K562 (cell line): Measurements from ENCODE around the gene XAB2. TPM values are rescaled to one million over a fixed set of nuclear protein-coding genes. Genes with fewer than 3 reads are reported as not detected.

ENCODE experiments used
- ATAC-seq: fragments of 200-7000 bp; cut with Tn5 transposase; 3 replicates; pipeline ENCODE4 v1.9.1; 2020; ENCODE audit warnings: moderate library complexity
- BruUV-seq: library from RNA; stranded (reverse); fragments of 400-500 nt; replicated peaks from 2 replicates; lab custom pipeline; 2021; lab: Mats Ljungman, UMichigan
- CTCF ChIA-PET: fragments of 300-600 bp; formaldehyde crosslinking; extraction: SDS; loops from one replicate; lab custom pipeline; 2021; ENCODE audit warnings: low intra/inter-chr PET ratio; lab: Yijun Ruan, JAX
- POLR2A ChIA-PET: fragments of 300-600, 350-650 bp; sonication (Branson Sonifier 250); formaldehyde crosslinking; extraction: SDS; loops from one replicate; lab custom pipeline; 2021; ENCODE audit warnings: antibody characterized with exemption, inconsistent platforms; lab: Yijun Ruan, JAX
- DNase-seq, 4 experiments: peaks; one replicate each; pipeline versions ENCODE4 v3.0.0 to v3.0.0-alpha.2; 2011 to 2018; ENCODE audit warnings: low spot score in 3 of 4, mixed read lengths in 3 of 4; ENCODE audit errors: extremely low read depth in 1 of 4
- FAIRE-seq: peaks from 2 replicates; lab custom pipeline; 2011; peaks lifted over from hg19 to GRCh38; lab: Jason Lieb, UNC
- H2AFZ ChIP-seq: 2 replicates; pipeline ENCODE4 v1.6.0; 2011; ENCODE audit warnings: low read depth, low read length, control low read depth, inconsistent platforms
- H3K27ac ChIP-seq: fragments of 200-600 bp; 3 replicates; pipeline ENCODE4 v1.8.0; 2011; ENCODE audit warnings: low read depth, mild to moderate bottlenecking, control low read depth, inconsistent platforms, low read length, moderate library complexity, mixed read lengths; ENCODE audit errors: extremely low read depth
- H3K27me3 ChIP-seq, 2 experiments: fragments of 300-600 bp in 1 of 2; 2 replicates in 1 of 2; 3 replicates in 1 of 2; pipeline versions ENCODE4 v1.6.0 to v1.8.0; 2011; ENCODE audit warnings: inconsistent platforms in 2 of 2, low read length in 2 of 2, mild to moderate bottlenecking in 1 of 2, mixed read lengths in 1 of 2, moderate library complexity in 1 of 2; ENCODE audit not compliant: control insufficient read depth in 2 of 2, insufficient read depth in 2 of 2
- H3K36me3 ChIP-seq: fragments of 300-600 bp; 3 replicates; pipeline ENCODE4 v1.8.0; 2011; ENCODE audit warnings: mild to moderate bottlenecking, low read length, inconsistent platforms; ENCODE audit not compliant: control insufficient read depth, insufficient read depth
- H3K4me1 ChIP-seq, 2 experiments: fragments of 200-600 bp in 1 of 2; replicated peaks in 1 of 2; 2 replicates in 1 of 2; 3 replicates in 1 of 2; pipeline versions ENCODE4 v1.5.1 to v1.8.0; 2011; ENCODE audit warnings: inconsistent platforms in 2 of 2, low read length in 2 of 2, mild to moderate bottlenecking in 1 of 2, mixed read lengths in 1 of 2, moderate library complexity in 1 of 2; ENCODE audit not compliant: control insufficient read depth in 2 of 2, insufficient read depth in 2 of 2
- H3K4me2 ChIP-seq: 2 replicates; pipeline ENCODE4 v1.6.1; 2011; ENCODE audit warnings: low read length, control low read depth, inconsistent platforms, mixed read lengths; ENCODE audit not compliant: insufficient read depth
- H3K4me3 ChIP-seq: fragments of 200-600 bp; sonication (generic), shearing (Covaris generic); 2 replicates; pipeline ENCODE4 v1.5.1; 2016; ENCODE audit warnings: control low read depth, inconsistent platforms
- H3K79me2 ChIP-seq: fragments of 200-600 bp; 3 replicates; pipeline ENCODE4 v1.8.0; 2011; ENCODE audit warnings: low read length, inconsistent platforms; ENCODE audit not compliant: control insufficient read depth, insufficient read depth
- H3K9ac ChIP-seq, 2 experiments: 2 replicates each; pipeline versions ENCODE4 v1.6.0 to v1.6.1; 2011; ENCODE audit warnings: low read depth in 2 of 2, low read length in 2 of 2, control low read depth in 1 of 2, inconsistent platforms in 1 of 2, mild to moderate bottlenecking in 1 of 2, mixed read lengths in 1 of 2; ENCODE audit not compliant: insufficient read depth in 1 of 2
- H3K9me1 ChIP-seq: one replicate; pipeline ENCODE4 v1.6.0; 2011; ENCODE audit warnings: inconsistent platforms, mild to moderate bottlenecking, low read length, moderate library complexity; ENCODE audit not compliant: control insufficient read depth, insufficient read depth
- H3K9me3 ChIP-seq: replicated peaks from 2 replicates; pipeline ENCODE4 v1.5.1; 2011; ENCODE audit warnings: low read depth, low read length, inconsistent platforms; ENCODE audit not compliant: control insufficient read depth, insufficient read depth
- H4K20me1 ChIP-seq: replicated peaks from 2 replicates; pipeline ENCODE4 v1.6.1; 2011; ENCODE audit warnings: low read length, inconsistent platforms, mixed read lengths; ENCODE audit not compliant: control insufficient read depth, insufficient read depth
- ETV1 ChIP-seq: fragments of 450-650 bp; conservative IDR thresholded peaks from 2 replicates; pipeline ENCODE4 v1.6.1; 2016; ENCODE audit warnings: missing genetic modification characterization, control low read depth, low read depth, missing compliant biosample characterization
- FOSL1 ChIP-seq: fragments of 200-800 bp; sonication (Bioruptor generic); conservative IDR thresholded peaks from 2 replicates; pipeline ENCODE4 v1.6.1; 2016; ENCODE audit warnings: missing genetic modification characterization, missing compliant biosample characterization
- WGBS: fragments of 100-300 bp; shearing (Covaris generic); methylation state at CpG from one replicate; pipeline ENCODE4 v1.1.6; 2016; ENCODE audit warnings: low coverage, mixed read lengths; ENCODE audit not compliant: insufficient coverage; ENCODE audit errors: missing lambda C conversion rate; 5-methylcytosine and 5-hydroxymethylcytosine counted together
- in situ Hi-C: fragments of 300-500 bp; cut with MboI; formaldehyde crosslinking; loops from 4 replicates; pipeline ENCODE4 v1.15.0; 2018; ENCODE audit warnings: inconsistent platforms, mixed read lengths
- intact Hi-C: fragments of 100-400 bp; cut with micrococcal nuclease; formaldehyde crosslinking; loops from 2 replicates; pipeline ENCODE4 v1.14.2; 2022
- polyA plus RNA-seq, 8 experiments: library from polyadenylated mRNA; depleted of rRNA in 4 of 8; stranded (reverse) in 5 of 8; unstranded in 3 of 8; fragments of >200 nt; fragmentation: Nextera tagmentation in 2 of 8; fragmentation: Illumina TruSeq in 1 of 8; extraction: Ambion mirVana in 2 of 8; extraction: Trizol in 1 of 8; gene quantifications; 2 replicates each; pipeline versions ENCODE4 v1.2.1 to v1.2.3, GENCODE V29; 2011 to 2014; ENCODE audit warnings: inconsistent platforms in 1 of 8, missing spikeins in 1 of 8
- total RNA-seq, 7 experiments: library from RNA; depleted of rRNA in 6 of 7; stranded (reverse); fragments of >200 nt in 6 of 7; fragmentation: Illumina TruSeq in 2 of 7; extraction: Trizol in 2 of 7; gene quantifications; 2 replicates each; pipeline versions ENCODE4 v1.2.1 to v1.2.3, GENCODE V29; 2011 to 2021; ENCODE audit warnings: low replicate concordance in 1 of 7
- TF ChIP-seq, protein P1 (sequence below), 2 experiments: IDR thresholded peaks; 2 replicates each; pipeline ENCODE4 v1.6.1; 2011; ENCODE audit warnings: borderline replicate concordance in 1 of 2, control low read depth in 1 of 2, low read depth in 1 of 2, low read length in 1 of 2, mild to moderate bottlenecking in 1 of 2, mixed read lengths in 1 of 2, moderate library complexity in 1 of 2; ENCODE audit not compliant: insufficient read depth in 1 of 2, insufficient read length in 1 of 2, poor library complexity in 1 of 2, severe bottlenecking in 1 of 2; ENCODE audit errors: extremely low read depth in 1 of 2

The XAB2 gene
- total and polyA plus RNA-seq, 9 of the 15 experiments (the other 6 are each of a cell fraction or from before 2014, with no cell fraction given): 0.21 to 58.3 (median 20.0) TPM

DNA sequence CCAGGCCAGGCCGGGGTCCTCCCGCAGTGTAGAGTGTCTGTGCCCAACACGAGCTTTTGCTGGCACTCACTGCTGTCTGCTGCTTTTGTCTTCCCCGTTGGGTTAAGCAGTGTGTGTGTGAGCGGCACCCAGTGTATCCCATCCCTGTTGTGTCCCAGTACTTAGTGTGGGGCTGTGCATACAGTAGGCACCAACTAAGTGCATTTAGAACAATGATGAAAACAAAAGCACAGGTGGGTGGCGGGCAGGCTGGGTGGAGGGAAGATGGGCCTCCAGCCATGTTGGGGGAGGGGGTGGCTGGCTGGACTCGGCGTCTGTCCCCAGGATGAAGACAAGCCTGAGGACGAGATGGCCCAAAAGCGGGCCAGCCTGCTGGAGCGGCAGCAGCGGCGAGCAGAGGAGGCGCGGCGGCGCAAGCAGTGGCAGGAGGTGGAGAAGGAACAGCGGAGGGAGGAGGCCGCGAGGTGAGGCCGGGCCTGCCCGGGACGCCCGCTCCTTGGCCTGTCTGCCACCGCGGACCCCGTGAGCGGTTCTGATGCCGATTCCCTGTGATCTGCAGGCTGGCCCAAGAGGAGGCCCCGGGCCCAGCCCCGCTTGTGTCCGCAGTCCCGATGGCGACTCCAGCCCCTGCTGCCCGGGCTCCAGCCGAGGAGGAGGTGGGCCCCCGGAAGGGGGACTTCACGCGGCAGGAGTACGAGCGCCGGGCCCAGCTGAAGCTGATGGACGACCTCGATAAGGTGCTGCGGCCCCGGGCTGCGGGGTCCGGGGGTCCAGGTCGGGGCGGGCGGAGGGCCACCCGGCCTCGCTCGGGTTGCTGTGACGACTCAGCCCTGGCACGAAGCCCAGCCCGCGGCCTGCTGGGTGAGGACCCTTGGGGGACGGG lies 14.2 kb downstream of the XAB2 start (continued):
- TF ChIP-seq, protein P1, sequence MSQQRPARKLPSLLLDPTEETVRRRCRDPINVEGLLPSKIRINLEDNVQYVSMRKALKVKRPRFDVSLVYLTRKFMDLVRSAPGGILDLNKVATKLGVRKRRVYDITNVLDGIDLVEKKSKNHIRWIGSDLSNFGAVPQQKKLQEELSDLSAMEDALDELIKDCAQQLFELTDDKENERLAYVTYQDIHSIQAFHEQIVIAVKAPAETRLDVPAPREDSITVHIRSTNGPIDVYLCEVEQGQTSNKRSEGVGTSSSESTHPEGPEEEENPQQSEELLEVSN (IDR thresholded peaks at IDR 0.05; ENCODE audit: borderline replicate concordance in 1 of 2, extremely low read depth in 1 of 2, insufficient read depth in 1 of 2, insufficient read length in 1 of 2, low read depth in 1 of 2, low read length in 1 of 2, poor library complexity in 1 of 2, severe bottlenecking in 1 of 2): peak in 1 of 2 experiments; percentile 16
- TF ChIP-seq, all 486 proteins: peak for 8

DNA sequence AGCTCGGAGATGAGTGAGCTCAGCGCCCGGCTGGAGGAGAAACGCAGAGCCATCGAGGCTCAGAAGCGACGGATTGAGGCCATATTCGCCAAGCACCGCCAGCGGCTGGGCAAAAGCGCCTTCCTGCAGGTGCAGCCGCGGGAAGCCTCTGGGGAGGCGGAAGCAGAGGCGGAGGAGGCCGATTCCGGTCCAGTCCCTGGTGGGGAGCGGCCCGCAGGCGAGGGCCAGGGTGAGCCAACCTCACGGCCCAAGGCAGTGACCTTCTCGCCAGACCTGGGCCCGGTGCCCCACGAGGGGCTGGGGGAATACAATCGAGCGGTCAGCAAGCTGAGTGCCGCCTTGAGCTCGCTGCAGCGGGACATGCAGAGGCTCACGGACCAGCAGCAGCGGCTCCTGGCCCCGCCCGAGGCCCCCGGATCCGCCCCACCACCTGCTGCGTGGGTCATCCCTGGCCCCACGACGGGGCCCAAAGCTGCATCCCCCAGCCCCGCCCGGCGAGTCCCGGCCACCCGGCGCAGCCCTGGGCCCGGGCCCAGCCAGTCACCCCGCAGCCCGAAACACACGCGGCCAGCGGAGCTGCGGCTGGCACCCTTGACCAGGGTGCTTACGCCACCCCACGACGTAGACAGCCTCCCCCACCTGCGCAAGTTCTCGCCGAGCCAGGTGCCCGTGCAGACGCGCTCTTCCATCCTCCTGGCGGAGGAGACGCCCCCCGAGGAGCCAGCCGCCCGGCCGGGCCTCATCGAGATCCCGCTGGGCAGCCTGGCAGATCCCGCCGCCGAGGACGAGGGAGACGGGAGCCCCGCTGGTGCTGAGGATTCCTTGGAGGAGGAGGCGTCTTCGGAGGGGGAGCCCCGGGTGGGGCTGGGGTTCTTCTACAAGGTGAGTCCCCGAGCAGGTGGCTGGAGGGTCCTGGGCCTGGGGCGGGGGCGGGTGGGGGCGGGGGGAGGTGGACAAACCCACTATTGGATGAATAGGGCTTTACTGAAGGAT lies 16.8 kb downstream of the XAB2 start:
- no peak for FAIRE-seq
- H3K27ac ChIP-seq: no peak overlapping the region
- TF ChIP-seq FOSL1 (tag) (no peak), ETV1 (0 out of 2 replicates have a peak, but pooled peaks have one; percentile 28)
- TF ChIP-seq, all 486 proteins: peak for 1
- in situ Hi-C loops: no loop called here
- BruUV-seq: no TSS peak
- Histone ChIP-seq H3K4me1 (peaks cover 0 to 49% of the 10 kb centered on the region in 2 experiments; a peak in 3 of 5 replicates), H3K9ac (0 out of 4 replicates have a peak overlapping the region, but pooled peaks of 1 of the 2 experiments have one; percentile 14), H3K4me3 (no peak overlapping the region), H4K20me1 (0 out of 2 replicates have a peak, but pooled peaks cover 6% of the 10 kb centered on the region), H2AFZ (no peak overlapping the region), H3K4me2 (no peak overlapping the region), H3K27me3 (peaks cover 9 to 35% of the 10 kb centered on the region in 2 experiments; a peak in 3 of 5 replicates), H3K36me3 (no peaks in the 10 kb centered on the region), H3K9me1 (no peaks in the 10 kb centered on the region), H3K79me2 (no peaks in the 10 kb centered on the region), H3K9me3 (no peaks in the 10 kb centered on the region)
- CTCF ChIA-PET: no interaction called here
- DNase-seq: no peak
- peak; percentile 33 for ATAC-seq
- POLR2A ChIA-PET: interaction anchor here (0.6 to 1.3 kb wide), 4 partner anchors 16 to 163 kb away, joined by 3 to 5 read pairs (median 3); no protein-coding TSS in a partner anchor
- 7% methylated on average over 43 of the region's 81 CpGs for WGBS
- intact Hi-C loops: no loop called here
